LNCaP clone FGC (cell line): ENCODE results near the gene DNAJB8.

Experiments
- DNase-seq: peaks from one replicate; pipeline ENCODE4 v3.0.0-alpha.2; 2011; ENCODE audit warnings: low read depth
- H3K4me3 ChIP-seq: 2 replicates; pipeline ENCODE4 v1.5.1; 2011; ENCODE audit warnings: mild to moderate bottlenecking, low read depth, low read length, control low read depth
- TF ChIP-seq, protein P1 (sequence below): IDR thresholded peaks from 2 replicates; pipeline ENCODE4 v1.5.1; 2012; ENCODE audit warnings: mild to moderate bottlenecking; ENCODE audit not compliant: control insufficient read depth, insufficient read depth; ENCODE audit errors: extremely low read depth

DNAJB8 gene

DNA sequence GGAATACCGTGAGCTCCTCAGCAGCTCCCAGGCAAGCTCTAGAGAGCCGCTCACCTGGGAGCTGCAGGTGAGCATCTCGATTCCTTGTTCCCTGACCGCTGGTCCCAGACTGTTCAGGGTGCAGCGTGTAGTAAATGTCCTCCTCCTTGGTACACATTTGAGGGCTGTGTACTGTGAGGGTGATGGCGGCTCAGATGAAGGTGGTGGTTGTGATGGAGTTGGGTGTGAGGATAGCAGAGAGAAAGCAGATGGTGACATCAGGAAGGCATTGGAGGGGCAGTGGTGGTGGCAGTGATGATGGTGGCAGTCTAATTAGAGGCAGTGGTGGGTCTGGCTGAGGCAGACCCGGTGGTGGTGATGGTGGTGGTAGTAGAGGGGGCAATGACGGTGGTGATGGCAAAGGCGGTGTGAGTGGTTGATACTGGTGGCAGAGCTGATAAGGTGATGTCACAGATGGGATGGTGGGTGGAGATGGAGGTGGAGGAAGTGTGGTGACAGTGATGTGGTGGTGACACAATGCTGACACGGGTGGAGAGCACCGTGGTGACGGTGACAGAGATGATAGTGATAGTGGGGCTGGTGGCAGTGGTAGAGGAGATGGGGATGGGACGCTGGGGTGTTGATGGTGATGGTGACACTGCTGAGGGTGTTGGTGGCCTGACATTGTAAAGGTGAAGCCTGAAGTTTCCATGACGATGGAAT is at the start of gene DNAJB8:
DNAJB8 (minus strand) TSS at position 51 of the 702 bp plus-strand sequence. CDS start 3,645 bp downstream, outside the sequence.
- H3K4me3 ChIP-seq, result no peak within 1 kb of the TSS
- DNase-seq, result no peak
- TF ChIP-seq, protein P1, sequence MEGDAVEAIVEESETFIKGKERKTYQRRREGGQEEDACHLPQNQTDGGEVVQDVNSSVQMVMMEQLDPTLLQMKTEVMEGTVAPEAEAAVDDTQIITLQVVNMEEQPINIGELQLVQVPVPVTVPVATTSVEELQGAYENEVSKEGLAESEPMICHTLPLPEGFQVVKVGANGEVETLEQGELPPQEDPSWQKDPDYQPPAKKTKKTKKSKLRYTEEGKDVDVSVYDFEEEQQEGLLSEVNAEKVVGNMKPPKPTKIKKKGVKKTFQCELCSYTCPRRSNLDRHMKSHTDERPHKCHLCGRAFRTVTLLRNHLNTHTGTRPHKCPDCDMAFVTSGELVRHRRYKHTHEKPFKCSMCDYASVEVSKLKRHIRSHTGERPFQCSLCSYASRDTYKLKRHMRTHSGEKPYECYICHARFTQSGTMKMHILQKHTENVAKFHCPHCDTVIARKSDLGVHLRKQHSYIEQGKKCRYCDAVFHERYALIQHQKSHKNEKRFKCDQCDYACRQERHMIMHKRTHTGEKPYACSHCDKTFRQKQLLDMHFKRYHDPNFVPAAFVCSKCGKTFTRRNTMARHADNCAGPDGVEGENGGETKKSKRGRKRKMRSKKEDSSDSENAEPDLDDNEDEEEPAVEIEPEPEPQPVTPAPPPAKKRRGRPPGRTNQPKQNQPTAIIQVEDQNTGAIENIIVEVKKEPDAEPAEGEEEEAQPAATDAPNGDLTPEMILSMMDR, result no peak

DNA sequence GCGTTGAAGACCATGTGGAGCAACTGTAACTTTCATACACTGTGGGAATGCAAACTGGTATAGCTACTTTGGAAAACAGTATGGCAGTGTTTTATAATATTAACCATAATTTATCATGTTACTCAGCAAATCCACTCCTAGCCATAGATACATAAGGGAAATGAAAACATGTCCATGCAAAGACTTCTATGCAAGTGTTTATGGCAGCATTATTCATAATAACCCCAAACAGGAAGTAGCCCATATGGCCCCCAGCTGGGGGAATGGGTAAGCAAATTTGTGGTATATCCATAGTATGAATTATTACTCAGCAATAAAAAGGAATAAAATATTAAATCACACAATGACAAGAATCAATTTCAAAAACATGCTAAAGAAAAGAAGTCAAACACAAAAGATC is 49.3 kb upstream of the DNAJB8 start:
- TF ChIP-seq, protein P1, result no peak
- no peak for DNase-seq
- no peak overlapping the region for H3K4me3 ChIP-seq

DNA sequence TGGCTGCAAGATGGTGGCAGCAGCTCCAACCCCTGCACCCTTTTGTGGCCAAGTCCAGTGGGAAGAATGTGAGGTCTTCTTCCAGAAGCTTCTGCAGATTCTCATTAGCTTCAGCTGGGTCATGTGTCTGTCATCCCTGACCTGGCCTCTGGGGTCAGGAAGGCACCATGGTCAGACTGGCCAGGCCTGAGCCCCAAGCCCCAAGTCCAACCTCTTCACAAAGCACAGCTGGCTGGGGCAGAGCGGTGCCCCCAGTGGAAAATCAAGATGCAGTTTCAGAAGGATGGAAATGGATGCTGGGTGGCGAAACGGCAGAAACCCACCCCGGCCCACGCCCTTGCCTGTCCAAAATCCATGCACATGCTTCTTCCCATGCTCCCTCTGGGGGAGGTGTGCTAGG is 42.2 kb upstream of the DNAJB8 start:
- no peak overlapping the region for H3K4me3 ChIP-seq
- TF ChIP-seq, protein P1, result no peak

DNA sequence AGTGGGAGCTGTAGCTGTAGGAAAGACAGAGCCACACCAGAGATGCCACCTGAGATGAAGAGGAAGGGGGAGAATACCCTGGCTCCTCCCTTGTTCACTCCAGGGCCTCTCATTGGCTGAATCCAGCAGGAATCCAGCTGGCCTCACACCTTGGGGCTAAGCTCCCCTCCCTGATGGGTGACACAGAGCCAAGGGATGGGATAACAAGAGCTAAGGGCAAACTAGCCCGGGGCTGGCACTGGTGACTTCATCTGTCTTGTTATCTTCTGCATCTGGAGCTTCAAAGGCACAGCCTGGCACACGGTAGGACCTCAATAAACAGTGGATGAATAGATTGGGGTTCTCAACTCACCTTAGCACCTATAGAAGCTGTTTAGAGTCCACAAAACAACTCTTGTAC is 40.1 kb upstream of the DNAJB8 start:
- no peak for DNase-seq
- TF ChIP-seq, protein P1, result no peak
- no peak overlapping the region for H3K4me3 ChIP-seq

More for the DNA sequence above, 42.2 kb upstream of the DNAJB8 start:
- no peak for DNase-seq

DNA sequence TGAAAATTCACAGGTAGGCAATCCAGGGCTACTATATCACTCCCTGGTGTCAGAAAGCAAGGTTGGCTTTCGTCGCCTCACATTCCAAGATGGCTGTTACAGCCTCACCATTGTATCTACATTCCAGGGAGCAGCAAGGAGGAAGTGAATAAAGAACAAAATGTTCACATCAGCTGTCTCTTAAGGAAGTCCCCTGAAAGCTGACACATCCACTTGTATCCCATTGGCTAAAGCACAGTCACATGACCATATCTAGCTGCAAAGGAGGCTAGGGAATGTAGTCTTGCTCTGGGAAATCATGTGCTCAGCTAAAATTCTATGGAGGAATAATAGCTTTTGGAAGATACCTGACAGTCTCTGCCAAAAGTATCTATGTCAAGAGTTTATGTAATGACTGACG is 39.1 kb upstream of the DNAJB8 start:
- H3K4me3 ChIP-seq, result no peak overlapping the region
- TF ChIP-seq, protein P1, result no peak
- no peak for DNase-seq

DNA sequence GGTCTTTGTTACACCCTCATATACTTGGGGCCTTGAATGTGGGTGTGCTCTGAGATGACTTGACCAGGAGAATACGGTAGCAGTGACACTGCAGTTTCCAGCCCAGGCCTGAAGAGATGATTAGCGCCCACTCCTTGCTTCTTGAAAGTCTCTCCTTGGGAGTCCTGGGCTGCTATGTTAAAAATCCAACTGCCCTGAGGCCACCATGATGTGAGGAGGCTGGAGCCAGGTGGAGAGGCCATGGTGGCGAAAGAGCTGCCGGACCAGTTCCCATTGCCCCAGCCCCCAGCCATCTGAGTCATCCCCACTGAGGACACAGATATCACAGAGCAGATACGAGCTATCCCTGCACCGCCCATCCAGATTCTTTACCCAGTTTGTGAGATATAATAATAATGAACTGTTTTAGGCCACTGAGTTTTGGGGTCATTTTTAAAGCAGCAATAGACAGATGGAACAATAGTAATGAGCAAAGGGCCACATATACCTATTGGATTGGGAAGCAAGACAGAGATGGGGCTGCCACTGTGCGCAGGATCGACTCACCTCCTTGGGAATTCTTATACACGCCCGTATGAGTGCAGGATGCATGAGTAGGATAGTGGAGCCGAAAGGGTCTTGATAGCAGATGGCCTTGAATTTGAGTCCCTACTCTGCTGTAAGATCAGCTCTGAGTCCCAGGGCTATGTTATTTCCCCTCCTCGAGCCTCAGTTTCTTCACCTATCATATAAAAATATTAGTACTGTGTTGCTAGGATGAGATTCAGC is 38.5 kb upstream of the DNAJB8 start:
- no peak overlapping the region for H3K4me3 ChIP-seq
- DNase-seq, result no peak
- TF ChIP-seq, protein P1, result no peak
